Left renal pelvis (tissue), 4 donors: Measurements from ENCODE around the gene IQCK. TPM values are rescaled to one million over a fixed set of nuclear protein-coding genes. Genes with fewer than 3 reads are reported as not detected.

ENCODE experiments used
- DNase-seq, 4 donors: peaks; one replicate each; pipeline ENCODE4 v3.0.0-alpha.2; 2013; ENCODE audit warnings: low read depth in 4 of 4, low spot score in 3 of 4
- polyA plus RNA-seq, 4 donors: library from polyadenylated mRNA; unstranded; fragments of 120-200 nt; gene quantifications; one replicate each; pipeline ENCODE4 v1.2.1, GENCODE V29; 2013; ENCODE audit not compliant: insufficient read length in 4 of 4

The IQCK gene
- polyA plus RNA-seq, 4 donors = 18.7 to 49.4 (median 45.0) TPM

DNA sequence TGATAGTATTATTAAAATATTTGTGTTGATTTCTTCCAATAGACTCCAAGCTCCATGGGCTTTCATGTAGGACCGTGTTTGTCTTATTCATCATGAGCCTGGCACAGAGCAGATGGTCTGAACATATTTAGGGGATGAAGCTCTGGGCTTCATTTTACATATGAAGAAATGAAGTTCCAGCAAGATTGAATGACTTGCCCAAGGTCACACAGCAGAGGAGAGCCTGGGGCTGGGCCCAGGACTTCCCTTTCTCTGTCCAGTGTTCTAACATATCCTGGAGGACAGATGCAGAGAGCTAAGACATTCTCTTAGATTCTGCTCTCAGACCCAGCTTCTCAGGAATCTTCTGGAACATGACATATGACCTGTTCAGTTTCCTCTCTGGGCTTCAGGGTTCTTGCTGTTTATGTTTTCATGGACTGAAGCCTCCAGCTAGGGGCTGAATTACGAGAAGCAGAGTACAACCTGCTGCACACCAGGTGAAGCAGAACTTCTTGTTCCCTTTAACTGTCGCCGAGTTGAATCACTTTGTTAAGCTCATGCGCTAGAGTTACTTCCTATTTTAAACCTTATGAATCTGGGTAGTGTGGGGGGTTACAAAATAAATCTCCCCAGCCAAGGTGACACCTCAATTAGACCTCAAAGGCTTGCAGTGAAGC, 113.0 kb downstream of the IQCK start:
- peak in 2 of 4 donors; percentile 28 to 35 for DNase-seq

DNA sequence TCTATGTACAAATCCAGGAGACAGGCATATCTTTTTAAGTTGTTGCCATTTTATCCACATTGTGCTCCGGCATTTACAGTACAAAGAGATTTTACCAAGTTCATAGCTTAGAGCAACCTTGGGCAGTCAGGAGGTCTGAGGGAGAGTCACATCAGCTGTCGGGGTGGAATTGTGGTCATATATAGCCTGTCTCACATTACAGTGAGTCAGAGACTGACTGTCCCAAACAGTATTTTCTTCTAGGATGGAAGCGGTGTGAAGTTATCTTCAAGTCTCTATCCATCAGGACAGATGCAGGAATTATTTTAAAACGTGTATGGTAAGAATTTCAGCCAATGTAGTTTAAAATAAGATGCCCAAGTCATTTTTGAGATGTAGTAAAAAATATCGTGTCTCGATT, 113.6 kb downstream of the IQCK start:
- no peak for DNase-seq

DNA sequence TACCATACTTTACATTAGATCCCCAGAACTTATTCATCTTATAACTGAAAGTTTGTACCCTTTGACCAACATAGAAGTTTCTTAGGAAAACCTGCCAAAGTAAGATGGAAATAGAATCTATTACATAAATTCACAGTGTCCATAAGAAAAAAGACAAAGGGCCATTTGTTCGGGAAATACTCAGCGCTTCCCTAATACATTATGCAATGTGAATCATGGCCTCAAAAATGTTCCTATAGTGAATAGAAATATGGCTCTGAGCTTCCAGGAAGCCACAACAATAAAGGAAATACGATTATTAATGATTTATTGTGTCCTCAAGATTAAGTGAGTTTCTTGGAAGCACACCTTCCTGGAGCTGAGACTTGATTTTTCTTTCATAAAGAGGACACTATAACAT, 115.1 kb downstream of the IQCK start:
- no peak for DNase-seq

DNA sequence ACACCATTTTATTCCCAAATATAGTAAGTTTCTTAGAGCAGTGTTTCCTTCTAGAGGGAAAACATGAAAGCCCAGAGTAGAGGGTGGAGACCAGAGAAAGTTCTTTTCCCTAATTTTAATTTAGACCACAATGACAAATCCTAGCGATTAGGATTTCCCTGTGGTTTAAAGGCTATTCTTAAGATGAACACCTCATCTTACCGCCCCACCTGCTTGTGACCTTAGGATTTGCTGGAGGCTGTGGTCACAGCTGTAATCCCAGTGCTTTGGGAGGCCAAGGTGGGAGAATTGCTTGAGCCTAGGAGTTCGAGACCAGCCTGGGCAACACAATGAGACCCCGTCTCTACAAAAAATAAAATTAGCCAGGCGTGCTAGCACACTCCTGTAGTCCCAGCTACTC, 115.5 kb downstream of the IQCK start:
- DNase-seq = no peak

DNA sequence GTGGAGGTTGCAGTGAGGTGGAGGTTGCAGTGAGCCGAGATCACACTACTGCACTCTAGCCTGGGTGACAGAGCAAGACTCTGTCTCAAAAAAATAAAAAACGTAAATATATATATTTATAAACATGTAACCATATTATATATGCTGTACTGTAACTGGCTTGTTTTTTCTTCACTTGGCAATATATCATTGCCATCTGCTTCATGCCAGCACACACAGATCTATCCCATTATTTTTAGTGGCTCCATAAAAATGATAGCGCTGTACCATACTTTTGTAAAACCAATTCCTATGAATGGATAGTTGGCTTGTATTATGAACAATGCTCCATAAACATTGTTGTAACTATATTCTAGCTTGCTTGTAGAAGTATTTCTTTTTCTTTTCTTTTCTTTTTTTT, 117.1 kb downstream of the IQCK start:
- DNase-seq = no peak

DNA sequence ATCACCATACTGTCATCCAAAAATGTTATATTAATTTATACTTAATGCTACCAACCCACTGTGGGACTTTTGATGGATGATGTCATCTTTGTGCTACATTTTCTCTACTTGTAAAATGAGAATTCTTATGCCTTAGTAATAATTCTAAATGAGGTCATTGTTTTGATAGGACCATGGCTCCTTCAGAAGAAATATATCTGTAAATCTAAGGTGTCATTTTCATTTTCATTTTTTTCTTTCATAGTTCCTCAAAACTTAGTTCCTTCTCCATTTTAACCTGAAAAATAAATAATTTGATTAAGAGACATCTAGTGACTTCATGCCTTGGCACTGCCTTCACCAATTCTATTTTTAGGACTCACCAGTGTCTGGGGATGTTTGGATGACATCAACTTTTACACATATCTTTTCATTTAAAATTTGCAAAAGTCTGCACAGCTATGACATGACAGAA, 117.9 kb downstream of the IQCK start:
- no peak for DNase-seq

DNA sequence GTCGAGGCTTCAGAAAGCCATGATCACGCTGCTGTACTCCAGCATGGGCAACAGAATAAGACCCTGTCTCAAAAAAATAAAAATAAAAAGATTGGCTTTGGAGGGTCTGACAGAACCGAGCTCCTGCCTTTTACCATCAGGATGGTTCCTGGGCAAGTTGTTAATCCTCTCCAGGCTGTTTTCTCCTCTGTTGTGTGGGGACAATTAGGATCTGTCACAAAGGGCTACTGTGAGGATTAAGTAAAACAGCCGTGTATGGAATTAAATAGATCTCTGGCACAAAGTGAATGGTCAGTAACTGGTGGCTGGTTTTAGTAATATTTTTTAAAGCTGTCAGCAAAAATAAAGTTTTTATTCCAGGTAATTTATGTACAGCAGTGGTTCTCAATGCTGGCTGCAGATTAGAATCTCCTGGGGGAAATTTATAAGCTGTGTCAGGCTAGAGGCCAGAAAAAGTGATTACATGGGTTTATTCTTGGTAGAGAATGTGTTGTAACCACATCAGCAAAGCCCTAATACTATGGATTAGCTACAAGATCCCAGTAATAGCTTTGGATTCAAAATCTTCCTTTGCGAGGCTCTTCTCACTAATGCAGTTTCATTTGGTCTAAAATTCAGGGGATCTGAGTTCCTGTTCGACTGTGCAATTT, 119.4 kb downstream of the IQCK start:
- DNase-seq = no peak

DNA sequence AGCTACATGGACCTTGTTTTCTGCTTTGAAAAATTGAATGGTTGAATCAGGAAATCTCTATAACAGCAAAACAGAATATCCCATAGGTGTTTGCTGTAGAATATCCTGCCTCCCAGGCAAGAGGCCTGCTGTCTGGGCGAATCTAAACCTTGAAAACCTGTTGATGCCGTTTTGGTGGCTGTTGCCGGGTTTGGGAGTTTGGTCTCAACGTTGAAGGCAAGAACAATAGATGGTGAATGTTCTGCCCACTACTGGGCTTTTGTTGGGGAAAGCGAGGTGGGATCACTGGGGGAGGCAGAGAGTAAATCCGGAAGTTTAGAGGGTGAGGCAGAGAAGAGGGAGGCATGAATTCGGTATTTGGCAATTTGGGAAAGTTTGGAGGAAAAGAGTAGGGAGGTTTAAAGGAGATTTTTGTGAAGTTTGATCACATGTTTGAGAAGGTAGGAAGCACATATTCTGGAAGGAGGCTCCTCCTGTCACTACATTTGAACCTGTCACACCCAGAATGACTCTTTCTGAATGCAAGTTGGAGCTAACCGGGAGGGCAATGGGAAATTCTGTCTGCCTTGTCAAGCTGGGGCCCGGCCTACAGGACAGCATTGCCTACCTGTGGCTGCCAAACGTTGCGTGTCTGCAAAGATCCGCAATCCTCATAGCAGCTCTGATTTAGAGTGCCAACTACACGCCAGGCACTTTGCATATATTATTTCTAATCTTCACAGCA, 120.1 kb downstream of the IQCK start:
- no peak for DNase-seq

DNA sequence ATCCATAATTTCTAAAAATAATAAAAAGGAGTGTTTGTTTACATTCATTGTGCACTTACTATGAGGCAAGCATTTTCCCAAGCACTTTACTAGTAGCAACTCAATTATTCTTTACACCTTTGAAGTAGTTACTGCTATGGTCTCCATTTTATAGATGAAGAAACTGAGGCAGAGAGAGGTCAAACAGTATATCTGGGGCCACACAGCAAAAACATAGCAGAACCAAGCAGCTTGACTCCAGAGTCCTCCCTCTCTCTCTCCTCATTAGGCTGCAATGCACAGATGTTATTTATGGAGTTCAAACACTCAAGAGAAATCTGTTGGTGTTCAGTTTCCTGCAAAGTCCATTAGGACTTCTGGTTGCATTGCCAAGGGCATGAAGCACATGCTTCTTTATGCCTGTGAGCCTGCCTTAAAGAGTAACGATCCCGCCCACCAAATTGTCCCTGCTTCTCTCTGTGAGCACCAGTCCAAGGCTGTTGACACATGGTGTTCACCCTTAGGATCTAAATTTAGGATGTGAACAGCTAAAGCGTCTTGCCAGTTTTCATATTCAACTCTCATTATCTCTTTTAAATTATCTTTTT, 122.5 kb downstream of the IQCK start:
- no peak for DNase-seq

DNA sequence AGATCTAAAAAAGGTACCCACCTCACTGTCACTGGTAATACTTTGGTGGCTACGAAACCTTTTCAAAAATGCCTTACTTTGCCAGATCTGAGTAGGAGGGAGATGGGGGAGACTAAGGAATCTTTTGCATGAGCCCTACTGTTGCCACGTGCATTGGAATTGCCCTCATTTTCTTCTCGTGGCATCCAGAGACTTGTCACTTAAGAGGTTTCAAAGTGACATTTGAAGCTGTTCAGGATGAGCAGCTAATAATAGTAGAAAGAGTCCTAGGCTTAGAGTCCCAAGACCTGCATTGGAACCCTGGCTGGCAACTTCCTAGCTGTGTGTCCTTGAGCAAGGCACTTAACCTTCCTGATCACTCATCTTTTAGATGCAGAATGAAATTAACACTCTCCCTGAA, 123.1 kb downstream of the IQCK start:
- no peak for DNase-seq

DNA sequence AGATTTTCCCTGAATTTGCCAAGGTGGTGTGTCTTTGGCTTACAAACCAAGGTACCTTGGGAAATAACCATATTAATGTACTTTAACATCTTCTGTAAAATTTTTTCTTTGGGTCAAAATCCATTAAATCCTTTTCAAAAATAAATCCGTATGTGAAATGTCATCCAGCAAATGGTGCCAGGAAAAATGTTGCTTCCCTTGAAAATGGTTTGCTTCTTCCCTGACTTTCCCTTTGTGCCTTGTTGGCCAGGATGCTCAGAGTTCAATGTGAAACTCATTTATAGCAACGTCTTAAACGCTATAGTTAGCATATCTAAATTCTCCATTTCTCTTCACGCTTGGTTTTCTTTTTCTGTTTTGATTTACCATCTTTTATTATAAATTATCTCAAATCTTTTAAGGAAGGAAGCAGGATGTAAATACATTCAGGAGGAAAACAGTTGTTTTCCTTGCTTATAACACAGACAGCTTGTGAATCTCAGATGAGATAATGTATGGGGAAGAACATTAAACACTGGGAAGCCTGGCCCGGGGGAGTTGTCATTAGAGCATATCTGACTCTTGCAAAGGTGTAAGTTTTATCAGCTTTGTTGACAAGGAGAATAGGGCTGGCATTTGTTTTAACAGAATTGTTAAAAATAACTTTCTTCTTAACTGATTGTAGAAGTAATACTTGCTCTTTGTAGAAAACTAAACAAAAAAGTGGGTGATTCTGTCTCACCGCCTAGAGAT, 124.5 kb downstream of the IQCK start:
- DNase-seq = no peak

DNA sequence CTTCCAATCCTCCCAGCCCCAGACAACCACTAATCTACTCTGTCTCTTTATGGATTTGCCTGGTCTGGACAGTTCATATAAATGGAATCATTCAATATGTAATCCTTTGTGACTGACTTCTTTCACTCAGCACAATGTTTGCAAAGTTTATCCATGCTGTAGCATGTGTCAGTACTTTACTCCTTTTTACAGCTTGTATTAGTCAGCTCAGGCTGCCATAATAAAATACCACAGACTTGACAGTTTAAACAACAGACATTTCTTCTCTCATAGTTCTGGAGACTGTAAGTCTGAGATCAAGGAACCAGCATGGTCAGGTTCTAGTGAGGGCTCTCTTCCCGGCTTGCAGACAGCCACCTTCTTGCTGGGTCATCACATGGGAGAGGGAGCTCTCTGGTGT, 125.3 kb downstream of the IQCK start:
- no peak for DNase-seq

DNA sequence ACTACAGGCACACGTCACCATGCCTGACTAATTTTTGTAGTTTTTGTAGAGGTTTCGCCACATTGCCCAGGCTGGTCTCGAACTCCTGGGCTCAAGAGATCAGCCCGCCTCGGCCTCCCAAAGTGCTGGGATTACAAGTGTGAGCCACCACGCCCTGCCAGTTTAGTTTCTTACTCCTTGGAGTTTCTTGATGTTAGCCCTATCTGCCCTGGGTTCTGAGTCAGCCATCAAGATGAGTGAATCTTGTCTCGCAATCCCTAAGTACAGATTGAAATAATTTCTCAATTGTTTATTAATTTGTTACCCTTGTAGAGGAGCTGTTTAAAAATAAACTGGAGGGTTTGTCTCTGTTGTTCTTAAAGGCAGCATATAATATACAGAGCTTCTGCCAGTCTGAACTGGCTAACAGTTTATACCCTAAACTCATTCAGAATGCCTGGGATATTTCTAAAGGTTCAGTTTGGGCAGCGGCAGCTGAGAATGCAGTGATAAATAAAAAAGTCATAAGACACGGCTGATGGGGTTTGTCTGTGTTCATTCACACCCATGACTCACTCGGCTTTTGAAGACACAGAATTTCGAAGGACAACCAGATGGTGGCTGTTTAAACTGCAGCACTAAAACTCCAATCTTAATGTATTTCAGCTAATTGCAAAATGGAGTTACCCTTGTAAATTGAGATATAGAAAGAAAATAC, 127.0 kb downstream of the IQCK start:
- no peak for DNase-seq

DNA sequence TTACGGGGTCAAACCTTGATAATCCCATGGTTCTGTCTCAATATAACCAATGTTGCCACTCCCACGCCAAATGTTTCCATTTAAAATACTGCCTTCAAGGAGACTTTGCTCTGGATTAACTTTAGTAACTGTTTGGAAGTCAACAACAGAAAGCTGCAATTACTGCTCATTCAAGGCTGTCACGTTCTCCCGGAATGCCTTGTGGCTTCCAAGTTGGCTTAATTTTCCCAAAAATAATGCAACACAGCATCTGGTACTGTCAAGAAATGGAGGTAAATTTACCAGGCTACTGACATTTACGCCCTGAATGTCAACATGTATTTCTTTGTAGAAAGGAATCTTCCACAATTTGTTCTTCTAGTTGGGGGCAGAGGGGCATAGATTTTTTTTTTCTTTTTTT, 128.4 kb downstream of the IQCK start:
- no peak for DNase-seq

DNA sequence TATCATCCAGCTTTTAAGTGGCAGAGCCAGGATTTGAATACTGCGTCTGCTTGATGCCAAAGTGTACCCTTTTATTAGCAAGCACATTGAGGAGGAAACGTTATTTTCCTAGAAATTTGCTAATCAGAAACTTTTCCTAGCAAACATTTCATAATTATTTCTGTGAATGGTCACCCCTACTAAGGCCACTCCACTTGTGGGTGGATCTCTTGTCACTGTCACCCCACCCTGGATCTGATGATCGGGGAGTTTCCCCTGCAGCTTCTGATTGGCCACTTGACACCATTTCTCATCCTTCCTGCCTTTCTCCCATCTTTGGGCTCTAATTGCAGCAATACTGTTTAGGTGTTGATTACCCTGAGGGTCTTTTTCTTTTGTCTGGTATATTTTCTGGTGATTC, 130.7 kb downstream of the IQCK start:
- no peak for DNase-seq

DNA sequence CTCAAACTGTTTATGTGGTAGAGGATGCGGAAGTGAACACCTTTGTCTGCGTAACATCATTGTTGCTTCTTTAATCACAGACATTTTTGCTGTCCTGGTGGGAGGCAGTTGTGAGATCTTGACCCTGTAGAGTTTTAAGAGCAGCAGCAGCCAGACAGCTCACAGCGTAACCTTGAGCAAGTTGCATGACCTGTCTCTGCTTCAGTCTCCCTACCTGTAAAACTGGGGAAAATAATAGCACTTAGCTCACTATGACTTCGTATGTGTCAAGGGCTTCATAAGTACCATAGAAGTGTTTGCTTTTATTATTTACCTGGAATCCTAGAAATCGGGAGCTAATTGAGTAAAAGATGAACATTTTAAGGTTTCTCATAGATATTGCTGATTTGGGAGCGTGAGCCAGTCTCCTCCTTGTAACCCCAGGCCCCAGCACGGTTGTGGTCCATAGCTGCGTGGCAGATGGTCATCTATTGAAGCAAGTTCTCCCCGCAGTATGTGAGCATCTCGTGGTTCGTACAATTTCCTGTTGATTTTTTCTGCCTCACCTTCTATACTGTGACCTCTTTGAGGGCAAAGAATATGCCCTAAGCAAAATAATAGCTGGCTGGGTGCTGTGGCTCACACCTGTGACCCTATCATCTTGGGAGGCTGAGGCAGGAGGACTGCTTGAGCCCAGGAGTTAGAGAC, 132.2 kb downstream of the IQCK start:
- DNase-seq = no peak

DNA sequence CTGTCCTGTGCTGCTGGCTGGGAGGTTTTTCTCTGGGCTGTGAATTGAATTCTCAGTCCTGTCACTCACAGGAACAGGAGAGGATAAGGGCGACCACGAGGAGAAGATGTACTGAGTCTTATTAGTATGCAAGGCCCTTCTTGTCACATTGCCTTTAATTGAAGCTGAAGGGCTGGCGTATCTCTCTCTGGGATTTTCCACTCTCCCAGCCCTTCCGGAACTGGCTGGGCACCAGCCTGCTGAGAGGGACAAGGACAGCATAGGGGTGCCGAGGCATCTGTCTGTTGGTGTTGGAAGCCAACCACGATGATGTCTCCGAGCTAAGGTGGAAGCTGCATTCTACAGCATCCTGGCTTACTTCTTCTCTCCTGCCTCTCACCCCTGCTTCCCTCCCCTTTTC, 133.4 kb downstream of the IQCK start:
- DNase-seq = no peak

DNA sequence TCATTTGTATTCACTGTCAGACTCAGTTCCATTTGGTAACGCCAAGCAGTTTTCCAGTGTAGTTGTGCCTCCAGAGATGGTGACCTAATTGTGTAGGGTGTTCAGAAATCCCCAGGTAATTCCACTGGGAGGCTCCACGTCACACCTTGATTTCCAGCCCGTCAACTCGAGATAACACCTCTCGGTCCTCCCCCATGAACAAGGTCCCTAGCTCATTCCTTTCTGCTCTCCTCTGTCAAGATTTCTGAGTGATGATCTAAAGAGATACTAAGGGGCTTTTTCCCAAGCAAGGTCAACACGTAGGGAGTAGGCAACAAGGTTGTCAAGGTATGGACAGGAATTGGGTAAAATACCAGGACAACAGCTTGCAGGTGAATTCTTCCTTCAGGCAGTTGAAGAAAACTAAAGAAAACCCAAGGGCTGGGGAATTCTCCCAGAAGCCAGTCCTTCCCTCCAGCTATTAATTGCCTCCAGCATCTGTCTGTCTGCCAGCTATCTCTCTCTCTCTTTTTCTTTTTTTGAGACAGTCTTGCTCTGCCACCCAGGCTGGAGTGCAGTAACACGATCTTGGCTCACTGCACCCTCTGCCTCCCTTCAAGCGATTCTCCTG, 135.2 kb downstream of the IQCK start:
- no peak for DNase-seq
